ENCODE measurements around the gene CD68.

DNA sequence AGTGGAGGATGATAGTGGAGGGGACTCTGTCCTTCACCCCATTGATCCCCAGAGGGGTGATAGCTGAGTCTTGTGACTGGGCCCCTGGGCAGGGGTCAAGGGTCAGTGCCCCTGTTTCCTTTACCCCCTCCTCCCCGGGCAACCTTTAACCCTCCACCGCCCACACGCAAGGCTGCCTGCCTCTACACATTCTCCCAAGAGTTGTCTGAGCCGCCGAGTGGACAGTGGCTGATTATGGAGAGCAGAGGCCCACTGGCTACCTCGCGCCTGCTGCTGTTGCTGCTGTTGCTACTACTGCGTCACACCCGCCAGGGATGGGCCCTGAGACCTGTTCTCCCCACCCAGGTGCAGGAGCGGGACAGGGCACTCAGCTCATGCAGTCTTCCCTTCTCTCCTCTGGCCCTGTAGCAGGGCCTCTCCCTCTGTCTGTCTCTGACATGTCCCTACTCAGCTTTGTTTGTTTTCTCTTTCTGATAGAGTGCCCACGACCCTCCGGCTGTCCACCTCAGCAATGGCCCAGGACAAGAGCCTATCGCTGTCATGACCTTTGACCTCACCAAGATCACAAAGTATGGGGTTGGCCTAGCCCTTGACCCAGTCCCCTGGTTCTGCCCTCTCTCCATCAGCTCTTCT lies 50.6 kb downstream of the CD68 start, which contains the start of gene SHBG:
- TF ChIP-seq POLR2A (IDR thresholded peaks at IDR 0.05), result no peak
- TF ChIP-seq, protein P1, sequence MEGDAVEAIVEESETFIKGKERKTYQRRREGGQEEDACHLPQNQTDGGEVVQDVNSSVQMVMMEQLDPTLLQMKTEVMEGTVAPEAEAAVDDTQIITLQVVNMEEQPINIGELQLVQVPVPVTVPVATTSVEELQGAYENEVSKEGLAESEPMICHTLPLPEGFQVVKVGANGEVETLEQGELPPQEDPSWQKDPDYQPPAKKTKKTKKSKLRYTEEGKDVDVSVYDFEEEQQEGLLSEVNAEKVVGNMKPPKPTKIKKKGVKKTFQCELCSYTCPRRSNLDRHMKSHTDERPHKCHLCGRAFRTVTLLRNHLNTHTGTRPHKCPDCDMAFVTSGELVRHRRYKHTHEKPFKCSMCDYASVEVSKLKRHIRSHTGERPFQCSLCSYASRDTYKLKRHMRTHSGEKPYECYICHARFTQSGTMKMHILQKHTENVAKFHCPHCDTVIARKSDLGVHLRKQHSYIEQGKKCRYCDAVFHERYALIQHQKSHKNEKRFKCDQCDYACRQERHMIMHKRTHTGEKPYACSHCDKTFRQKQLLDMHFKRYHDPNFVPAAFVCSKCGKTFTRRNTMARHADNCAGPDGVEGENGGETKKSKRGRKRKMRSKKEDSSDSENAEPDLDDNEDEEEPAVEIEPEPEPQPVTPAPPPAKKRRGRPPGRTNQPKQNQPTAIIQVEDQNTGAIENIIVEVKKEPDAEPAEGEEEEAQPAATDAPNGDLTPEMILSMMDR (IDR thresholded peaks at IDR 0.05), result no peak
